HepG2 (cell line): Measurements from ENCODE around the gene GGPS1. TPM values are rescaled to one million over a fixed set of nuclear protein-coding genes. Genes with fewer than 3 reads are reported as not detected.

ENCODE experiments used
- DR1 ChIP-seq: sonication (generic); formaldehyde crosslinking; IDR thresholded peaks from 2 replicates; pipeline ENCODE4 v1.8.0; 2021; ENCODE audit warnings: mild to moderate bottlenecking, missing genetic modification reagents, inconsistent platforms
- ELF1 ChIP-seq: sonication (generic); formaldehyde crosslinking; IDR thresholded peaks from 2 replicates; pipeline ENCODE4 v1.4.0; 2020; ENCODE audit warnings: missing genetic modification reagents
- FOXO1 ChIP-seq: sonication (generic); formaldehyde crosslinking; IDR thresholded peaks from 2 replicates; pipeline ENCODE4 v1.4.0; 2020; ENCODE audit warnings: missing genetic modification reagents
- FOXP1 ChIP-seq, 2 experiments: fragments of 450-650 bp in 1 of 2; IDR thresholded peaks; 2 replicates each; pipeline ENCODE4 v1.6.1; 2017 to 2018; ENCODE audit warnings: antibody characterized with exemption in 1 of 2
- HIVEP1 ChIP-seq: sonication (generic); formaldehyde crosslinking; IDR thresholded peaks from 2 replicates; pipeline ENCODE4 v1.4.0; 2020; ENCODE audit warnings: mild to moderate bottlenecking, missing genetic modification reagents
- KDM4B ChIP-seq: sonication (generic); formaldehyde crosslinking; IDR thresholded peaks from 2 replicates; pipeline ENCODE4 v1.4.0; 2020; ENCODE audit warnings: missing genetic modification reagents
- KDM5A ChIP-seq: fragments of 200-600 bp; sonication (generic); IDR thresholded peaks from 2 replicates; pipeline ENCODE4 v1.7.0; 2018; ENCODE audit warnings: antibody characterized with exemption, mild to moderate bottlenecking, low read length, borderline replicate concordance
- KLF13 ChIP-seq: sonication (generic); formaldehyde crosslinking; IDR thresholded peaks from 2 replicates; pipeline ENCODE4 v1.4.0; 2020; ENCODE audit warnings: mild to moderate bottlenecking, missing genetic modification reagents
- RAD21 ChIP-seq: fragments of 450-650 bp; formaldehyde crosslinking; IDR thresholded peaks from 2 replicates; pipeline ENCODE4 v1.5.0; 2020; ENCODE audit warnings: mild to moderate bottlenecking
- TMF1 ChIP-seq: sonication (generic); formaldehyde crosslinking; IDR thresholded peaks from 2 replicates; pipeline ENCODE4 v1.8.1; 2022; ENCODE audit warnings: low read depth, missing genetic modification reagents
- TOE1 ChIP-seq: sonication (generic); formaldehyde crosslinking; IDR thresholded peaks from 2 replicates; pipeline ENCODE4 v1.4.0; 2020; ENCODE audit warnings: mild to moderate bottlenecking, missing genetic modification reagents
- XRCC5 ChIP-seq: fragments of 200-400 bp; formaldehyde crosslinking; optimal IDR thresholded peaks from 2 replicates; pipeline ENCODE3; 2017; ENCODE audit warnings: mild to moderate bottlenecking, low read length
- ZMAT3 ChIP-seq: sonication (generic); formaldehyde crosslinking; conservative IDR thresholded peaks from 2 replicates; pipeline ENCODE4 v1.7.0; 2021; ENCODE audit warnings: missing genetic modification reagents
- ZNF30 ChIP-seq: sonication (generic); formaldehyde crosslinking; IDR thresholded peaks from 2 replicates; pipeline ENCODE4 v1.5.0; 2020; ENCODE audit warnings: mild to moderate bottlenecking, missing genetic modification reagents
- ZNF547 ChIP-seq: sonication (generic); formaldehyde crosslinking; IDR thresholded peaks from 2 replicates; pipeline ENCODE4 v1.5.1; 2020; ENCODE audit warnings: mild to moderate bottlenecking, missing genetic modification reagents
- ZNF552 ChIP-seq: sonication (generic); formaldehyde crosslinking; IDR thresholded peaks from 2 replicates; pipeline ENCODE4 v1.9.0; 2022; ENCODE audit warnings: missing genetic modification reagents, mild to moderate bottlenecking, borderline replicate concordance
- ZNF577 ChIP-seq: sonication (generic); formaldehyde crosslinking; IDR thresholded peaks from 2 replicates; pipeline ENCODE4 v1.4.0; 2020; ENCODE audit warnings: mild to moderate bottlenecking, low read depth, missing genetic modification reagents, borderline replicate concordance
- ZNF614 ChIP-seq: IDR thresholded peaks from 2 replicates; pipeline ENCODE4 v1.6.1; 2018; ENCODE audit warnings: missing biosample characterization, missing genetic modification reagents, inconsistent platforms, borderline replicate concordance
- ZNF619 ChIP-seq: sonication (generic); formaldehyde crosslinking; IDR thresholded peaks from 2 replicates; pipeline ENCODE4 v1.4.0; 2020; ENCODE audit warnings: mild to moderate bottlenecking, missing genetic modification reagents
- ZNF75D ChIP-seq: sonication (generic); formaldehyde crosslinking; IDR thresholded peaks from 2 replicates; pipeline ENCODE4 v1.8.1; 2023; ENCODE audit warnings: missing genetic modification reagents, mild to moderate bottlenecking, borderline replicate concordance
- ZNF83 ChIP-seq: sonication (generic); formaldehyde crosslinking; IDR thresholded peaks from 2 replicates; pipeline ENCODE4 v1.4.0; 2020; ENCODE audit warnings: missing genetic modification reagents, mild to moderate bottlenecking, borderline replicate concordance
- polyA plus RNA-seq, 8 experiments: library from polyadenylated mRNA; depleted of rRNA in 3 of 8; stranded (reverse) in 7 of 8; unstranded in 1 of 8; fragments of >200 nt; fragmentation: Illumina TruSeq in 4 of 8; extraction: Trizol in 4 of 8; gene quantifications; 2 replicates each; pipeline versions ENCODE4 v1.2.1 to v1.2.3, GENCODE V29; 2011 to 2016; ENCODE audit warnings: low read depth in 4 of 8, missing spikeins in 1 of 8, mixed read lengths in 1 of 8; ENCODE audit not compliant: insufficient read depth in 1 of 8
- total RNA-seq, 5 experiments: library from RNA; depleted of rRNA; stranded (reverse); fragments of >200 nt; fragmentation: Illumina TruSeq; extraction: Trizol; gene quantifications; 2 replicates each; pipeline ENCODE4 v1.2.3, GENCODE V29; 2016; ENCODE audit warnings: low read depth in 1 of 5
- TF ChIP-seq, protein P1 (sequence below): sonication (generic); formaldehyde crosslinking; IDR thresholded peaks from 2 replicates; pipeline ENCODE4 v1.4.0; 2020; ENCODE audit warnings: mild to moderate bottlenecking, missing genetic modification reagents
- TF ChIP-seq, protein P2 (sequence below): sonication (generic); formaldehyde crosslinking; IDR thresholded peaks from 2 replicates; pipeline ENCODE4 v1.4.0; 2020; ENCODE audit warnings: low read depth, mild to moderate bottlenecking, missing genetic modification reagents
- TF ChIP-seq, protein P3 (sequence below): sonication (generic); formaldehyde crosslinking; IDR thresholded peaks from 2 replicates; pipeline ENCODE4 v1.4.0; 2020; ENCODE audit warnings: mild to moderate bottlenecking, missing genetic modification reagents
- TF ChIP-seq, protein P4 (sequence below): sonication (generic); formaldehyde crosslinking; IDR thresholded peaks from 2 replicates; pipeline ENCODE4 v1.9.0; 2022; ENCODE audit warnings: low read depth, missing genetic modification reagents
- TF ChIP-seq, protein P5 (sequence below): sonication (generic); formaldehyde crosslinking; IDR thresholded peaks from 2 replicates; pipeline ENCODE4 v1.8.1; 2023; ENCODE audit warnings: missing genetic modification reagents, inconsistent platforms, borderline replicate concordance

The GGPS1 gene
- total and polyA plus RNA-seq, 2 of the 13 experiments (the other 11 are each of a cell fraction or from before 2014, with no cell fraction given), result 28.8 to 42.6 TPM

DNA sequence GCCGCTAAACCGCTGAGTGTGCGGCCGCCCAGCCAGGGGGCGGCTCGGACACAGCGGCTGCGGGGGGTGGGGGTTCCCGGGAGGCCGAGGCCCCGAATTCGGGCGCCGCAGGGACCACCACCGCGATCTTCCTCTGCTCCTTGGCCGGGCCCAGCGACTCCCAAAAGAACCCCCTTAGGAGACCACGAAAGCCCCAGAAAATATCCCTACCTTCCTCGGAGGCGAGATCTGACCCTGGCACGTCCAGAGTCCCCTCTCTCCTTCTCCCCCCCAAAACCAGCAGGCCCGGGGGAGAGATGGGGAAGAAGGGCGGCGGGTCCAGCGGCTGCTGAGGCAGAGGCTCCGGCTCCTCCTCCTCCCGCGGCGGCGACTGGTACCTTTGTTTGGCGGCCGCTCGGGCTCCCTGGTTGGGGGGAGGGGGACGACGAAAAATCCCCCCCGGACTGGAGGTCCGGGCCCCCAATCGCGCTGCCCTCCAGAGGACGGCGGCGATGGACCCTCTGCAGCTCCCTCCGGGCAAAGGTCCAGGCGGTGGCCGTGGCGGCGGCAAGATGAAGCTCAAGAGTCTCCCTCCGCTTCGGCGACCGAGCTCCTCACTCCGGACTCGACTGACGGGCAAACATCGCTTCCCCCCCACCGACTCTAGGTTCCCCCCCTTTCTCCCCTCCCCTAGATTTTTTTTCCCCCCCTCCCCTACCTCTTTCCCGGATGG lies 655 bp upstream of the GGPS1 start, which contains the start of gene ARID4B (continued):
- TF ChIP-seq ELF1 (CRISPR knock-in tag) (no peak; the same call in none of the 2 replicates), ZNF83 (CRISPR knock-in tag) (no peak), ZNF547 (0 out of 2 replicates have a peak, but pooled peaks have one; percentile 19), ZNF30 (0 out of 2 replicates have a peak, but pooled peaks have one; percentile 59), KLF13 (no peak), DR1 (CRISPR knock-in tag) (no peak), ZMAT3 (CRISPR knock-in tag) (no peak), HIVEP1 (no peak), ZNF75D (no peak), RAD21 (no peak), KDM5A (peak; percentile 24; the same call in 1 of the 2 replicates), TMF1 (CRISPR knock-in tag) (no peak), FOXO1 (CRISPR knock-in tag) (no peak), ZNF577 (no peak), ZNF552 (CRISPR knock-in tag) (no peak), XRCC5 (no peak), KDM4B (CRISPR knock-in tag) (no peak), TOE1 (CRISPR knock-in tag) (no peak), ZNF619 (CRISPR knock-in tag) (no peak), FOXP1 (IDR thresholded peaks at IDR 0.05) (no peak), FOXP1 (CRISPR knock-in tag; IDR thresholded peaks at IDR 0.05) (no peak), ZNF614 (CRISPR knock-in tag) (no peak)
- TF ChIP-seq, protein P1, sequence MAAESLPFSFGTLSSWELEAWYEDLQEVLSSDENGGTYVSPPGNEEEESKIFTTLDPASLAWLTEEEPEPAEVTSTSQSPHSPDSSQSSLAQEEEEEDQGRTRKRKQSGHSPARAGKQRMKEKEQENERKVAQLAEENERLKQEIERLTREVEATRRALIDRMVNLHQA (CRISPR knock-in tag), result no peak
- TF ChIP-seq, protein P2, sequence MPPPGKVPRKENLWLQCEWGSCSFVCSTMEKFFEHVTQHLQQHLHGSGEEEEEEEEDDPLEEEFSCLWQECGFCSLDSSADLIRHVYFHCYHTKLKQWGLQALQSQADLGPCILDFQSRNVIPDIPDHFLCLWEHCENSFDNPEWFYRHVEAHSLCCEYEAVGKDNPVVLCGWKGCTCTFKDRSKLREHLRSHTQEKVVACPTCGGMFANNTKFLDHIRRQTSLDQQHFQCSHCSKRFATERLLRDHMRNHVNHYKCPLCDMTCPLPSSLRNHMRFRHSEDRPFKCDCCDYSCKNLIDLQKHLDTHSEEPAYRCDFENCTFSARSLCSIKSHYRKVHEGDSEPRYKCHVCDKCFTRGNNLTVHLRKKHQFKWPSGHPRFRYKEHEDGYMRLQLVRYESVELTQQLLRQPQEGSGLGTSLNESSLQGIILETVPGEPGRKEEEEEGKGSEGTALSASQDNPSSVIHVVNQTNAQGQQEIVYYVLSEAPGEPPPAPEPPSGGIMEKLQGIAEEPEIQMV (CRISPR knock-in tag), result no peak
- TF ChIP-seq, protein P3, sequence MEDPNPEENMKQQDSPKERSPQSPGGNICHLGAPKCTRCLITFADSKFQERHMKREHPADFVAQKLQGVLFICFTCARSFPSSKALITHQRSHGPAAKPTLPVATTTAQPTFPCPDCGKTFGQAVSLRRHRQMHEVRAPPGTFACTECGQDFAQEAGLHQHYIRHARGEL (CRISPR knock-in tag), result no peak
- TF ChIP-seq, protein P4, sequence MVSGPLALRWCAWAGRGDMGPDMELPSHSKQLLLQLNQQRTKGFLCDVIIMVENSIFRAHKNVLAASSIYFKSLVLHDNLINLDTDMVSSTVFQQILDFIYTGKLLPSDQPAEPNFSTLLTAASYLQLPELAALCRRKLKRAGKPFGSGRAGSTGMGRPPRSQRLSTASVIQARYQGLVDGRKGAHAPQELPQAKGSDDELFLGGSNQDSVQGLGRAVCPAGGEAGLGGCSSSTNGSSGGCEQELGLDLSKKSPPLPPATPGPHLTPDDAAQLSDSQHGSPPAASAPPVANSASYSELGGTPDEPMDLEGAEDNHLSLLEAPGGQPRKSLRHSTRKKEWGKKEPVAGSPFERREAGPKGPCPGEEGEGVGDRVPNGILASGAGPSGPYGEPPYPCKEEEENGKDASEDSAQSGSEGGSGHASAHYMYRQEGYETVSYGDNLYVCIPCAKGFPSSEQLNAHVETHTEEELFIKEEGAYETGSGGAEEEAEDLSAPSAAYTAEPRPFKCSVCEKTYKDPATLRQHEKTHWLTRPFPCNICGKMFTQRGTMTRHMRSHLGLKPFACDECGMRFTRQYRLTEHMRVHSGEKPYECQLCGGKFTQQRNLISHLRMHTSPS (CRISPR knock-in tag), result no peak
- TF ChIP-seq, protein P5, sequence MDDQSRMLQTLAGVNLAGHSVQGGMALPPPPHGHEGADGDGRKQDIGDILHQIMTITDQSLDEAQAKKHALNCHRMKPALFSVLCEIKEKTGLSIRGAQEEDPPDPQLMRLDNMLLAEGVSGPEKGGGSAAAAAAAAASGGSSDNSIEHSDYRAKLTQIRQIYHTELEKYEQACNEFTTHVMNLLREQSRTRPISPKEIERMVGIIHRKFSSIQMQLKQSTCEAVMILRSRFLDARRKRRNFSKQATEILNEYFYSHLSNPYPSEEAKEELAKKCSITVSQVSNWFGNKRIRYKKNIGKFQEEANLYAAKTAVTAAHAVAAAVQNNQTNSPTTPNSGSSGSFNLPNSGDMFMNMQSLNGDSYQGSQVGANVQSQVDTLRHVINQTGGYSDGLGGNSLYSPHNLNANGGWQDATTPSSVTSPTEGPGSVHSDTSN, result no peak
